Esophagus muscularis mucosa (tissue), 3 donors: ENCODE measurements around the gene PSMG4.

Experiments
- POLR2A ChIP-seq: fragments of 450-650 bp; IDR thresholded peaks from one replicate; pipeline ENCODE4 v1.6.1; 2017; ENCODE audit warnings: antibody characterized with exemption, moderate library complexity, mild to moderate bottlenecking, low read depth
- POLR2AphosphoS5 ChIP-seq, 2 donors: sonication (generic); formaldehyde crosslinking; IDR thresholded peaks; one replicate each; pipeline ENCODE4 v1.6.1; 2017; ENCODE audit warnings: antibody characterized with exemption in 2 of 2
- TF ChIP-seq, protein P1 (sequence below), 3 experiments: fragments of 200-600 bp in 2 of 3; fragments of 450-650 bp in 1 of 3; sonication (generic) in 2 of 3; IDR thresholded peaks; one replicate each; pipeline ENCODE4 v1.5.1; 2017 to 2019; ENCODE audit warnings: antibody characterized with exemption in 3 of 3, mild to moderate bottlenecking in 2 of 3, moderate library complexity in 1 of 3

DNA sequence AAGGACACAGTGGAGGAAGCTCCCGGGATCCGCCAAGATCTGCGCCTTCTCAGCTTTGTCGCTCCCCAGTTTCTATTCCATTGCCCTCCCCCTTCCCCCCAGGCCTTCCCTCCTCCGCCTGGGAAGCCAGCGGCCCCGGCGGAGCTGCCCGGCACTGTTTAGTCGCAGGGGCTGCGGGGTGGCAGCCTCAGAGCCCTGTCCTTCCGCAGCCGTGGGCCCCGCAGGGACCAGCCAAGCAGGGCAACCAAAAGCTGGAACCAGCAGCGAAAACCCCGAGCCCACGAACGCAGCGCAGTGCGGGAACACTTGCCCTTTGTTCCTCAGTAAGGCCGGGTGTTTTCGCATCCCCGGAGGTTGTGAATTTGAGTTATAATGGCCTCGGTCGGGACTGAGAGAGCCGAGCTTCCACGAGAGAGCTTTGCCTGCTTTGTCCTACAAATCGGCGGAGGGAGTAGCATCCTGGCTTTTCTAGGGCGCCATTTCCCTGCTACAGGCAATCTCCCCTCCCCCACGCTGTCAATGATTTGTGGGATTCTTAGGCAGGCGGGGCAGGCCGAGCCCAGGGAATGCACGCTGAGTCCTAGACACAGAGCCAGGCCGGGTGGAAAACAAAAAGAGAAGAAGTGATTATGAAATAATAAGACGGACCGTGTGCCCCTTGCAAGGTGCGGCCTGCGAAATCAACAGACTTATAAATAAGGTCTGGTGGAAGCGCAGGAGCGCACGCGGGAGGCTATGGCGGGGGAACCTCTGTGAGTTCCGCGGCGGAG, 27.3 kb upstream of the PSMG4 start:
- TF ChIP-seq POLR2A (no peak), POLR2AphosphoS5 (IDR thresholded peaks at IDR 0.05) (peak; percentile 71 to 77)
- TF ChIP-seq, protein P1, sequence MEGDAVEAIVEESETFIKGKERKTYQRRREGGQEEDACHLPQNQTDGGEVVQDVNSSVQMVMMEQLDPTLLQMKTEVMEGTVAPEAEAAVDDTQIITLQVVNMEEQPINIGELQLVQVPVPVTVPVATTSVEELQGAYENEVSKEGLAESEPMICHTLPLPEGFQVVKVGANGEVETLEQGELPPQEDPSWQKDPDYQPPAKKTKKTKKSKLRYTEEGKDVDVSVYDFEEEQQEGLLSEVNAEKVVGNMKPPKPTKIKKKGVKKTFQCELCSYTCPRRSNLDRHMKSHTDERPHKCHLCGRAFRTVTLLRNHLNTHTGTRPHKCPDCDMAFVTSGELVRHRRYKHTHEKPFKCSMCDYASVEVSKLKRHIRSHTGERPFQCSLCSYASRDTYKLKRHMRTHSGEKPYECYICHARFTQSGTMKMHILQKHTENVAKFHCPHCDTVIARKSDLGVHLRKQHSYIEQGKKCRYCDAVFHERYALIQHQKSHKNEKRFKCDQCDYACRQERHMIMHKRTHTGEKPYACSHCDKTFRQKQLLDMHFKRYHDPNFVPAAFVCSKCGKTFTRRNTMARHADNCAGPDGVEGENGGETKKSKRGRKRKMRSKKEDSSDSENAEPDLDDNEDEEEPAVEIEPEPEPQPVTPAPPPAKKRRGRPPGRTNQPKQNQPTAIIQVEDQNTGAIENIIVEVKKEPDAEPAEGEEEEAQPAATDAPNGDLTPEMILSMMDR (IDR thresholded peaks at IDR 0.05): no peak
